Gastroesophageal sphincter (tissue), 4 donors: ENCODE data around the gene SUMO4. TPM values are rescaled to one million over a fixed set of nuclear protein-coding genes. Genes with fewer than 3 reads are reported as not detected.
A peak's percentile ranks its signal among the peaks of the same experiment; 100 is the strongest.

Source experiments
- ATAC-seq: fragments of 150-250 bp; one replicate; pipeline ENCODE4 v1.9.1; 2016; ENCODE audit warnings: mild to moderate bottlenecking, moderate library complexity
- H3K27ac ChIP-seq, 4 donors: fragments of 200-600 bp; sonication (generic) in 3 of 4; 1 replicate in 3 of 4; 2 replicates in 1 of 4; pipeline ENCODE4 v1.5.1; 2016 to 2019
- H3K27me3 ChIP-seq: fragments of 200-600 bp; sonication (generic); one replicate; pipeline ENCODE4 v1.5.1; 2019
- H3K36me3 ChIP-seq, 2 donors: fragments of 200-600 bp; sonication (generic); one replicate each; pipeline ENCODE4 v1.5.1; 2019; ENCODE audit warnings: control low read depth in 1 of 2
- H3K4me1 ChIP-seq, 3 donors: fragments of 200-600 bp; sonication (generic); 1 replicate in 2 of 3; 2 replicates in 1 of 3; pipeline ENCODE4 v1.5.1; 2016 to 2019; ENCODE audit warnings: control low read depth in 2 of 3
- H3K4me3 ChIP-seq, 2 donors: fragments of 200-600 bp; sonication (generic); one replicate each; pipeline ENCODE4 v1.5.1; 2019; ENCODE audit warnings: mild to moderate bottlenecking in 1 of 2, moderate library complexity in 1 of 2
- H3K9me3 ChIP-seq, 3 donors: fragments of 200-600 bp; sonication (generic); one replicate each; pipeline ENCODE4 v1.5.1; 2017 to 2019; ENCODE audit warnings: control low read depth in 2 of 3
- EP300 ChIP-seq: sonication (generic); formaldehyde crosslinking; IDR thresholded peaks from one replicate; pipeline ENCODE4 v1.6.1; 2017; ENCODE audit warnings: antibody characterized with exemption, mild to moderate bottlenecking
- POLR2A ChIP-seq, 2 donors: fragments of 450-650 bp; IDR thresholded peaks; one replicate each; pipeline ENCODE4 v1.6.1; 2017; ENCODE audit warnings: antibody characterized with exemption in 2 of 2, mild to moderate bottlenecking in 2 of 2, moderate library complexity in 1 of 2
- POLR2AphosphoS5 ChIP-seq: sonication (generic); formaldehyde crosslinking; IDR thresholded peaks from one replicate; pipeline ENCODE4 v1.6.1; 2017; ENCODE audit warnings: antibody characterized with exemption
- WGBS, 2 donors: methylation state at CpG; one replicate each; pipeline ENCODE4 v1.1.5; 2018; ENCODE audit warnings: low coverage in 1 of 2; 5-methylcytosine and 5-hydroxymethylcytosine counted together
- total RNA-seq, 4 donors: library from RNA; depleted of rRNA; stranded (reverse); fragments of >200 nt; gene quantifications; one replicate each; pipeline ENCODE4 v1.1.0, GENCODE V29; 2016
- TF ChIP-seq, protein P1 (sequence below), 4 experiments: fragments of 200-600 bp in 2 of 4; fragments of 450-650 bp in 2 of 4; sonication (generic) in 1 of 4; IDR thresholded peaks; one replicate each; pipeline ENCODE4 v1.5.1; 2017 to 2019; ENCODE audit warnings: antibody characterized with exemption in 4 of 4, mild to moderate bottlenecking in 2 of 4, moderate library complexity in 2 of 4

Gene SUMO4
- total RNA-seq, 4 donors from 2014 or later, result 1.9 to 2.4 (median 2.0) TPM; not detected in 1

DNA sequence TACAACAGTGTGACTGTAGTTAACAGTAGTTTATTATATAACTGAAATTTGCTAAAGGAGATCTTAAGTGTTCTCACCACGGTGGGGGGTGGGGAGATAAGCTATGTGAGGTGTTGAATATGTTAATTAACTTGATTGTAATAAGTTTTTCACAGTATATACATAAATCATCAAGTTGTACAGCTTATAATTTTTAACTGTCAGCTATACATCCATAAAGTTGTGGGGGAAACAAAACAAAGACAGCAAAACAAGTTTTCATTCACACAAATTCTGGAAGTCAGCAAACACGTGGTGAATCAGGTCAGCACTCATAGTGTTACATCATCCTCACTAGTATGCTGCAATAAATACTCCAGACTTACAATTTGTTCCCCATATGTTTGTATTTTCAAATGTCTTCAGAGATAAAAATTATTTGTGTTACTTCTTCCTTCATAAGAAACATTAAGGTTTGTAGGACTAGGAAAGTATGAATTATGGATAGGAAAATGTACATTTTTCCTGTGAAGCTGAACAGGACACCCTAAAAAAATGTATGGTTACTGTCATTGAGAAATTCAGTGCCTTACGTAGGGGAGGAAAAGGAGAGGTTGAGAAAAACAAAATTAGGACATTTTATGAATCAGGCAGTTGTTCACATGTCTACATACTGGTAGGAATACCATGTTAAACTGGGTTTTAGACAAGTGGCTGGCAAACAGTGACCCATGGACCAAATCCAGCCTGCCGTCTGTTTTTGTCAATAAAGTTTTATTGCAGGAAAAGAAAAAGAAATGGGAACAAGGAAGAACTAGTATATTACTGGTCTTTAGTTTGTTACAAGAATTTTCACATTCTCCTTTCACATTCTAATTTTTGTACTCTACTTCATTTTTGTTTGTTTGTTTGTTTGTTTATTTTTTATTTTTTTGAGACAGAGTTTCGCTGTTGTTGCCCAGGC lies 6.0 kb downstream of the SUMO4 start:
- Histone ChIP-seq H3K36me3 (peaks cover 4 to 63% of the 10 kb centered on the region in 2 donors), H3K27me3 (no peaks in the 10 kb centered on the region), H3K4me3 (no peak overlapping the region), H3K27ac (no peak overlapping the region), H3K4me1 (no peaks in the 10 kb centered on the region), H3K9me3 (no peaks in the 10 kb centered on the region)
- peak; percentile 28 for ATAC-seq
- TF ChIP-seq, protein P1, sequence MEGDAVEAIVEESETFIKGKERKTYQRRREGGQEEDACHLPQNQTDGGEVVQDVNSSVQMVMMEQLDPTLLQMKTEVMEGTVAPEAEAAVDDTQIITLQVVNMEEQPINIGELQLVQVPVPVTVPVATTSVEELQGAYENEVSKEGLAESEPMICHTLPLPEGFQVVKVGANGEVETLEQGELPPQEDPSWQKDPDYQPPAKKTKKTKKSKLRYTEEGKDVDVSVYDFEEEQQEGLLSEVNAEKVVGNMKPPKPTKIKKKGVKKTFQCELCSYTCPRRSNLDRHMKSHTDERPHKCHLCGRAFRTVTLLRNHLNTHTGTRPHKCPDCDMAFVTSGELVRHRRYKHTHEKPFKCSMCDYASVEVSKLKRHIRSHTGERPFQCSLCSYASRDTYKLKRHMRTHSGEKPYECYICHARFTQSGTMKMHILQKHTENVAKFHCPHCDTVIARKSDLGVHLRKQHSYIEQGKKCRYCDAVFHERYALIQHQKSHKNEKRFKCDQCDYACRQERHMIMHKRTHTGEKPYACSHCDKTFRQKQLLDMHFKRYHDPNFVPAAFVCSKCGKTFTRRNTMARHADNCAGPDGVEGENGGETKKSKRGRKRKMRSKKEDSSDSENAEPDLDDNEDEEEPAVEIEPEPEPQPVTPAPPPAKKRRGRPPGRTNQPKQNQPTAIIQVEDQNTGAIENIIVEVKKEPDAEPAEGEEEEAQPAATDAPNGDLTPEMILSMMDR (IDR thresholded peaks at IDR 0.05), result no peak
- TF ChIP-seq EP300, result no peak
- no peak for TF ChIP-seq POLR2AphosphoS5
- TF ChIP-seq POLR2A (IDR thresholded peaks at IDR 0.05), result no peak
- WGBS, 2 donors, result 73 to 77% methylated on average over 4 to 5 of the region's 5 CpGs

DNA sequence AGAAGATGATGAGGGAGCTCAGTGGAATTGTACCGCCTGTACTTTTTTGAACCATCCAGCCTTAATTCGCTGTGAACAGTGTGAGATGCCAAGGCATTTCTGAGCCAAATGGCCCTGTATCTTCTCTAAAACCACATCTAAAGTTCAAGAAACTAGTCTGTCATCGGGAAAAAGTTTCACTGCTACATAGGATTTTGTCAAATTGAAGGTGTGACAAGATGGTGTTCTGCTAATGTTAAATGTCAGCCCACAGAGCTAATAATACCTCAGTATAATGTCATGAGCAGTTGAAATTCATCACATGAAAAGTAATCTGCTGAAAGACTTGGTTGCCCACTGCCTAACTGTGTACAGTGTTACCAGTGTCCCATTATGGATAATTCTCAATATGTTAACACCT lies 9.6 kb downstream of the SUMO4 start:
- H3K4me3 ChIP-seq, result no peak overlapping the region
- no peaks in the 10 kb centered on the region for H3K4me1 ChIP-seq
- no peak for ATAC-seq
- no peaks in the 10 kb centered on the region for H3K27me3 ChIP-seq
- no peak overlapping the region for H3K27ac ChIP-seq
- TF ChIP-seq, protein P1 (IDR thresholded peaks at IDR 0.05), result no peak
- TF ChIP-seq EP300 (no peak), POLR2AphosphoS5 (no peak), POLR2A (IDR thresholded peaks at IDR 0.05) (no peak)
- peaks cover 4 to 54% of the 10 kb centered on the region in 2 donors for H3K36me3 ChIP-seq
- no peaks in the 10 kb centered on the region for H3K9me3 ChIP-seq
- WGBS, 2 donors, result 75 to 100% methylated on average over 2 to 3 of the region's 3 CpGs

DNA sequence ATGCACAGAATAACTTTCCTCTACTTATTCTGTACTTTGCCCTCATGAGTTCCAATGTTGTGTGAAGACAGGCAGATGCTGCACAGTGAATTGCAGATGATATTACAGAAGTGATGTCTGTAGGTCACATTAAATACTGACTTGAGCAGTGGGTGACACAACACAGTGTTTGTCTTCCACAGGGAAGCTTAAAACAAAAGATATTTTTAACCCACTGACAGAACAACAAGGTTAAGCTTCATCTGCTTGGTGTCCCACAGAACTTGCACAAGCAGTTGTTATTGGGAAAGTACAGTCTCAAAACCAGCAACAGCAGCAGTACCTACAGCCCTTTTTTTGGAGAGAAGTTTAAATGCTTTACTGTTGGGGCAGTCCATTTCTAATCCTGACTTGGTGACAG lies 10.5 kb downstream of the SUMO4 start:
- H3K4me1 ChIP-seq, result no peaks in the 10 kb centered on the region
- H3K4me3 ChIP-seq, result no peak overlapping the region
- ATAC-seq, result no peak
- no peaks in the 10 kb centered on the region for H3K27me3 ChIP-seq
- TF ChIP-seq POLR2A (IDR thresholded peaks at IDR 0.05) (no peak), POLR2AphosphoS5 (no peak), EP300 (no peak)
- TF ChIP-seq, protein P1 (IDR thresholded peaks at IDR 0.05), result no peak
- no peaks in the 10 kb centered on the region for H3K9me3 ChIP-seq
- no peak overlapping the region for H3K27ac ChIP-seq
- H3K36me3 ChIP-seq, result peaks cover 4 to 47% of the 10 kb centered on the region in 2 donors

- no peaks in the 10 kb centered on the region for H3K9me3 ChIP-seq
- H3K4me3 ChIP-seq, result no peak overlapping the region
- no peaks in the 10 kb centered on the region for H3K27me3 ChIP-seq
- ATAC-seq, result no peak
- TF ChIP-seq POLR2A (IDR thresholded peaks at IDR 0.05) (no peak), EP300 (no peak), POLR2AphosphoS5 (no peak)
- TF ChIP-seq, protein P1 (IDR thresholded peaks at IDR 0.05), result no peak
- H3K36me3 ChIP-seq, result peaks cover 4 to 31% of the 10 kb centered on the region in 2 donors
- H3K27ac ChIP-seq, result no peak overlapping the region
- H3K4me1 ChIP-seq, result no peaks in the 10 kb centered on the region
- 77 to 79% methylated on average over 4 of the region's 4 CpGs for WGBS, 2 donors
Measured at GRCh38 chr6:149414009-149414408, 13.9 kb downstream of the SUMO4 start.

DNA sequence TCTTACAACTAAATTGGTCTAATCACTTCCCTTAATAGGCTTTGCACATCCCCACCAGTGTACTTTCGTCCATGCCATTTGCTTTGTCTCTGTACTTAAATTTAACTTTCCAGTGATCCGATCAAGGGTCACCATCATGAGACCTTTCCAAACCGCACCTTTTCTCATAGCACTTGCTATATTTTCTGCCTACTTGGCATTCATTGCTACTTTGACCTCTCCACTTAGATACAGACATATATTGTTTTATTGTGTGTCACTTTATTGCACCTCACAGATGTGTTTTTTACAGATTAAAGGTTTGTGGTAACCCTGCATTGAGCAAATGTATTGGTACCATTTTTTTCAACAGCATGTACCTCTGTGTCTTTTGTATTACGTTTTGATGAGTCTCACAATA lies 14.8 kb downstream of the SUMO4 start:
- Histone ChIP-seq H3K9me3 (no peaks in the 10 kb centered on the region), H3K27ac (no peak overlapping the region), H3K4me1 (no peaks in the 10 kb centered on the region), H3K27me3 (no peaks in the 10 kb centered on the region), H3K4me3 (no peak overlapping the region), H3K36me3 (peaks cover 4 to 24% of the 10 kb centered on the region in 2 donors)
- 85 to 89% methylated on average over 4 of the region's 4 CpGs for WGBS, 2 donors
- TF ChIP-seq EP300 (no peak), POLR2AphosphoS5 (no peak), POLR2A (IDR thresholded peaks at IDR 0.05) (no peak)
- TF ChIP-seq, protein P1 (IDR thresholded peaks at IDR 0.05), result no peak
- ATAC-seq, result no peak
